Bronchial epithelial cell (primary cell): ENCODE measurements around the gene YTHDC2. TPM values are rescaled to one million over a fixed set of nuclear protein-coding genes. Genes with fewer than 3 reads are reported as not detected.

Source experiments
- DNase-seq: peaks from one replicate; pipeline ENCODE4 v3.0.0-alpha.2; 2010; ENCODE audit warnings: low read depth
- FAIRE-seq: peaks from 2 replicates; lab custom pipeline; 2011; peaks lifted over from hg19 to GRCh38; lab: Jason Lieb, UNC
- H3K27me3 ChIP-seq: 2 replicates; pipeline ENCODE4 v1.5.1; 2011; ENCODE audit warnings: low read length; ENCODE audit not compliant: control insufficient read depth, insufficient read depth
- H3K36me3 ChIP-seq: 2 replicates; pipeline ENCODE4 v1.5.1; 2011; ENCODE audit warnings: low read length; ENCODE audit not compliant: control insufficient read depth, insufficient read depth
- H3K4me3 ChIP-seq: 2 replicates; pipeline ENCODE4 v1.5.1; 2011; ENCODE audit warnings: mild to moderate bottlenecking, low read depth, low read length, control low read depth
- CTCF ChIP-seq: IDR thresholded peaks from 2 replicates; pipeline ENCODE4 v1.5.1; 2011; ENCODE audit warnings: mild to moderate bottlenecking, moderate library complexity, low read length, control low read depth, inconsistent platforms; ENCODE audit not compliant: insufficient read depth, severe bottlenecking
- total RNA-seq: library from RNA; depleted of rRNA; stranded (reverse); fragments of >200 nt; gene quantifications from 2 replicates; pipeline ENCODE4 v1.2.1, GENCODE V29; 2014

Gene YTHDC2
- total RNA-seq, 1 donor from 2014 or later: 17.1 TPM

GRCh38 chr5:113531481-113532159 is 18.1 kb downstream of the YTHDC2 start:
- Histone ChIP-seq H3K27me3 (no peaks in the 10 kb centered on the region), H3K36me3 (no peaks in the 10 kb centered on the region), H3K4me3 (no peak overlapping the region)
- FAIRE-seq (no peak), DNase-seq (no peak)
- TF ChIP-seq CTCF: no peak

DNA sequence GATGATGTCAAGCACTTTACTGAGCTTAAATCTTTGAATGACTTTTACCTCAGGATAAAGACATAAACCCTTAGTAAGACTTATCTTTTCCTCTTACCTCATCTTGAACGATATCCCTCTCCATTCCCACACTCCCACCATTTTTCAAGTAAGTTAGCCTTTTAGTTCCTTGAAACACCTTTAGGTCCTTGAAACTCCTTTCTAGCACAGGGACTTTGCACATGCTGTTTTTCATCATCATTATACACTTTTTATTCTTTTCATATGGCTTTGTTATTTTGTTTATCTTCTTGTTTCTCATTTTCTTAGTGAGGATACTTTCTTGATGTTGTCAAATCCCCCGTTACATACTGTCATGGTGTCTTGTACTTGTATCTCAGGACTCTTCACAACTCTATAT is 24.8 kb downstream of the YTHDC2 start:
- no peak overlapping the region for H3K4me3 ChIP-seq
- H3K27me3 ChIP-seq: no peaks in the 10 kb centered on the region
- FAIRE-seq (no peak), DNase-seq (no peak)
- TF ChIP-seq CTCF: no peak
- H3K36me3 ChIP-seq: no peaks in the 10 kb centered on the region

DNA sequence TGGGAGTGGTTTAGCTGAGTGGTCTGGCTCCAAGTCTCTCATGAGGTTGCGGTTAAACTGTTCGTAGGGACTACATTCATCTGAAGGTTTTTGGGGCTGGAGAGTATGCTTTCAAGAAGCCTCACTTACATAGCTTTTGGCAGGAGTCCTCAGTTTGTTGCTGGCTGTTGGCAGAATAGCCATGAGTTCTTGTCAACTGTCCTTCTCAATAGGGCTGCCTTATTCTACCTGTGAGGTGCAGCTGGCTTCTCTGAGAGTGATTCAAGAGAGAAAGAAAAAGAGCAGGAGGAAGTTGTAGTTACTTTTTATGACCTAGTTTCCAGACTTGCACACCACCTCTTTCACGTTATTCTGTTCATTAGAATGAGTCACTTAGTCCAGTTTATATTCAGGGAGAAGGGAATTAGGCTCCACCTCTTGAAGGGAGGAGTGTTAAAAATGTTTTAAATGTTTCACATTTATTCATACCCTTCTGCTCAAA is 33.2 kb downstream of the YTHDC2 start:
- Histone ChIP-seq H3K27me3 (no peaks in the 10 kb centered on the region), H3K36me3 (peaks cover 2% of the 10 kb centered on the region), H3K4me3 (no peak overlapping the region)
- peak; percentile 64 for DNase-seq
- TF ChIP-seq CTCF: no peak
- FAIRE-seq: no peak

GRCh38 chr5:113548396-113548795 is 34.9 kb downstream of the YTHDC2 start:
- FAIRE-seq (no peak), DNase-seq (no peak)
- Histone ChIP-seq H3K27me3 (no peaks in the 10 kb centered on the region), H3K4me3 (no peak overlapping the region), H3K36me3 (peaks cover 2% of the 10 kb centered on the region)
- TF ChIP-seq CTCF: no peak

GRCh38 chr5:113552137-113552536 is 38.6 kb downstream of the YTHDC2 start:
- Histone ChIP-seq H3K4me3 (no peak overlapping the region), H3K36me3 (no peaks in the 10 kb centered on the region), H3K27me3 (no peaks in the 10 kb centered on the region)
- DNase-seq: no peak
- no peak for TF ChIP-seq CTCF
- no peak for FAIRE-seq

GRCh38 chr5:113552620-113553019 is 39.1 kb downstream of the YTHDC2 start:
- Histone ChIP-seq H3K4me3 (no peak overlapping the region), H3K36me3 (no peaks in the 10 kb centered on the region), H3K27me3 (no peaks in the 10 kb centered on the region)
- TF ChIP-seq CTCF: no peak
- no peak for FAIRE-seq
- no peak for DNase-seq
